Esophagus squamous epithelium (tissue), 5 donors: ENCODE measurements around the gene EPS15. TPM values are rescaled to one million over a fixed set of nuclear protein-coding genes. Genes with fewer than 3 reads are reported as not detected.
"Not testable (repeated sequence)": the region's sequence is repeated elsewhere in the genome, so short reads cannot be mapped to it uniquely, and the experiment has no call there.

ENCODE experiments used
- DNase-seq: peaks from one replicate; lab custom pipeline; 2025; lab: John Stamatoyannopoulos, UW
- H3K27ac ChIP-seq, 4 donors: fragments of 200-600 bp; sonication (generic); one replicate each; pipeline ENCODE4 v1.5.1; 2016 to 2019; ENCODE audit warnings: mild to moderate bottlenecking in 1 of 4
- H3K27me3 ChIP-seq, 4 donors: fragments of 200-600 bp; sonication (generic); 1 replicate in 3 of 4; 2 replicates in 1 of 4; pipeline versions ENCODE4 v1.5.1 to v1.6.0; 2017 to 2021; ENCODE audit warnings: antibody characterized with exemption in 1 of 4
- H3K36me3 ChIP-seq, 3 donors: fragments of 200-600 bp; sonication (generic); one replicate each; pipeline ENCODE4 v1.5.1; 2016 to 2019
- H3K4me1 ChIP-seq, 3 donors: fragments of 200-600 bp; sonication (generic); one replicate each; pipeline ENCODE4 v1.5.1; 2017 to 2019
- H3K4me3 ChIP-seq, 4 donors: fragments of 200-600 bp; sonication (generic); 1 replicate in 3 of 4; 2 replicates in 1 of 4; pipeline ENCODE4 v1.5.1; 2016 to 2019; ENCODE audit warnings: mild to moderate bottlenecking in 2 of 4, moderate library complexity in 1 of 4
- H3K9me3 ChIP-seq, 3 donors: fragments of 200-600 bp; sonication (generic); one replicate each; pipeline ENCODE4 v1.5.1; 2016 to 2019
- POLR2A ChIP-seq, 4 donors: fragments of 450-650 bp; IDR thresholded peaks; one replicate each; pipeline ENCODE4 v1.6.1; 2017; ENCODE audit warnings: antibody characterized with exemption in 4 of 4, mild to moderate bottlenecking in 4 of 4, moderate library complexity in 3 of 4
- WGBS, 2 donors: methylation state at CpG; one replicate each; pipeline ENCODE4 v1.1.5; 2018; 5-methylcytosine and 5-hydroxymethylcytosine counted together
- intact Hi-C: fragments of 100-400 bp; cut with DNase I; formaldehyde crosslinking; loops from one replicate; pipeline ENCODE4 v1.15.0; 2022
- total RNA-seq, 4 donors: library from RNA; depleted of rRNA; stranded (reverse); fragments of >200 nt; gene quantifications; one replicate each; pipeline ENCODE4 v1.1.0, GENCODE V29; 2016
- TF ChIP-seq, protein P1 (sequence below), 6 experiments: fragments of 450-650 bp in 4 of 6; fragments of 200-600 bp in 2 of 6; sonication (generic) in 2 of 6; IDR thresholded peaks; one replicate each; pipeline ENCODE4 v1.5.1; 2016 to 2019; ENCODE audit warnings: antibody characterized with exemption in 6 of 6, mild to moderate bottlenecking in 4 of 6, moderate library complexity in 4 of 6
- donor health status: DM: yes; HTN: yes; CAD: no.

Gene EPS15
- total RNA-seq, 4 donors from 2014 or later, result 24.8 to 86.8 (median 46.8) TPM

DNA sequence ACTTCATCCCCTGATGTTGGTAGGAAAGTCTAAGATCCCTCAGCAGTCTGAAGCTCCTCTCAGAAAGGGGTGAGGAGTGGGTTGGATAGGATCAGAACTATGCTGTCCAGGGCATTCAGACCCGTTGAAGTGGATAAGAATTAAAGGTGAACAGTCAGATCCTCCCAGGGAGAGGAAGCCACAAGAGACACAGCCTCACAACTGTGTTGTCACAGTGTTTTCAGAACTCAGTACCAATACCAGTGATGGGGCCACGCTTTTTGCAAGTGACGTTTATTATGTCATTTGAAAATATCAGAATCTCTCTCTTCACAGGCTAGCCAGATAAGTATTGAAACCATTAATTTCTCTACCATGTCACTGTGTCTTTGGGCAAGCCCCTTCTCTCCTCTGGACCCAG is 15.4 kb upstream of the EPS15 start:
- no peaks in the 10 kb centered on the region for H3K9me3 ChIP-seq
- H3K27me3 ChIP-seq, result no peaks in the 10 kb centered on the region
- no peak for TF ChIP-seq POLR2A (IDR thresholded peaks at IDR 0.05)
- DNase-seq, result no peak
- WGBS, 2 donors, result 54 to 57% methylated on average over 3 of the region's 3 CpGs
- intact Hi-C loops, result no loop called here
- H3K4me1 ChIP-seq, result peaks cover 0 to 7% (median 0%) of the 10 kb centered on the region in 3 donors
- H3K36me3 ChIP-seq, result no peaks in the 10 kb centered on the region
- no peak overlapping the region for H3K27ac ChIP-seq
- no peak overlapping the region for H3K4me3 ChIP-seq

DNA sequence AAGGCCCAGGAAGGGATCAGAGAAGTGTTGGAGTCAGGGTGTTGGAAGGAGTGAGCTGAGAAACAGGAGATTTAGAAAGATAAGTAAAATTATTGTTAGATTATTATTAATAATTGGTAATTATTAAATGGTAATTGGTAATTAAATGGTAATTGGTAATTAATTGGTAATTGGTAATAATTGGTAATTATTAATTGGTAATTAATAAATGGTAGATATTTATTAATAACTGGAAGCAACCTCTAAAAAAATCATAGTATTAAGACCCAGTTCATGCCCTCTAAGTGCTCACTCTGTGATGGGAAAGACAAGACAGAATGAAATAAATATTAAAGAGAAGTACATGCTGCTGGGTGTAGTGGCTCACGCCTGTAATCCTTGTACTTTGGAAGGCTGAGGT is 13.8 kb upstream of the EPS15 start:
- no peaks in the 10 kb centered on the region for H3K9me3 ChIP-seq
- peaks cover 0 to 7% (median 0%) of the 10 kb centered on the region in 3 donors for H3K4me1 ChIP-seq
- no peak for TF ChIP-seq POLR2A (IDR thresholded peaks at IDR 0.05)
- TF ChIP-seq, protein P1, sequence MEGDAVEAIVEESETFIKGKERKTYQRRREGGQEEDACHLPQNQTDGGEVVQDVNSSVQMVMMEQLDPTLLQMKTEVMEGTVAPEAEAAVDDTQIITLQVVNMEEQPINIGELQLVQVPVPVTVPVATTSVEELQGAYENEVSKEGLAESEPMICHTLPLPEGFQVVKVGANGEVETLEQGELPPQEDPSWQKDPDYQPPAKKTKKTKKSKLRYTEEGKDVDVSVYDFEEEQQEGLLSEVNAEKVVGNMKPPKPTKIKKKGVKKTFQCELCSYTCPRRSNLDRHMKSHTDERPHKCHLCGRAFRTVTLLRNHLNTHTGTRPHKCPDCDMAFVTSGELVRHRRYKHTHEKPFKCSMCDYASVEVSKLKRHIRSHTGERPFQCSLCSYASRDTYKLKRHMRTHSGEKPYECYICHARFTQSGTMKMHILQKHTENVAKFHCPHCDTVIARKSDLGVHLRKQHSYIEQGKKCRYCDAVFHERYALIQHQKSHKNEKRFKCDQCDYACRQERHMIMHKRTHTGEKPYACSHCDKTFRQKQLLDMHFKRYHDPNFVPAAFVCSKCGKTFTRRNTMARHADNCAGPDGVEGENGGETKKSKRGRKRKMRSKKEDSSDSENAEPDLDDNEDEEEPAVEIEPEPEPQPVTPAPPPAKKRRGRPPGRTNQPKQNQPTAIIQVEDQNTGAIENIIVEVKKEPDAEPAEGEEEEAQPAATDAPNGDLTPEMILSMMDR (IDR thresholded peaks at IDR 0.05), result no peak
- H3K27ac ChIP-seq, result no peak overlapping the region
- intact Hi-C loops, result no loop called here
- no peak for DNase-seq
- WGBS, 2 donors, result 91 to 100% methylated on average over 1 of the region's 1 CpG
- H3K36me3 ChIP-seq, result no peaks in the 10 kb centered on the region
- H3K27me3 ChIP-seq, result no peaks in the 10 kb centered on the region
- H3K4me3 ChIP-seq, result no peak overlapping the region

DNA sequence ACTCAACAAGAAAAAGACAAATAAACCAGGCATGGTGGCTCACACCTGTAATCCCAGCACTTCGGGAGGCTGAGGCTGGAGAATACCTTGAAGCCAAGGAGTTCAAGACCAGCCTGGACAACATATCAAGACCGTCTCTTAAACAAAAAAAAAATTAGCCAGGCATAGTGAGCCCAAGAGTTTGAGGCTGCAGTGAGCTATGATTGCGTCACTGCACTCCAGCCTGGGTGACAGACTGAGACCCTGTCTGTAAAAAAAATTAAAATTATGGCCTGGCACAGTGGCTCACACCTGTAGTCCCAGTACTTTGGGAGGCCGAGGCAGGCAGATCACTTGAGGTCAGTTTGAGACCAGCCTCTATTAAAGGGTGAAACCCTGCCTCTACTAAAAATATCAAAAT is 11.4 kb upstream of the EPS15 start:
- H3K36me3 ChIP-seq, H3K27ac ChIP-seq, H3K27me3 ChIP-seq, H3K9me3 ChIP-seq, H3K4me1 ChIP-seq, intact Hi-C loops, DNase-seq, H3K4me3 ChIP-seq: not testable (repeated sequence)
- WGBS, 2 donors, result 92 to 94% methylated on average over 4 of the region's 4 CpGs

DNA sequence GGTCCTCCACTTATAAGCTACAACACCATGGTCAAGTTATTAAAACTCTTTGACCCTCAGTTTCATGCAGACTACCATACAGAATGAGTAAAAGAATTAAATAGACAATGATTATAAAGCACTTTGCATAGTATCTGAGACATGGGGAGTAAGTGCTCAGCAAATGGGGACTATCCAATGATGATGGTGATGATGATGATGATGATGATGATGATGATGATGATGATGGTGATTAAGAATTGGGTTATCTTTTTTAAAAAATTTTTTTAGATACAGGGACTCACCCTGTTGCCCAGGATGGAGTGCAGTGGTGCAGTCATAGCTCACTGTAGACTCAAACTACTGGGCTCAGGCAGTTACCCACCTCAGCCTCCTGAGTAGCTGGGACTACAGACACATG is 8.1 kb upstream of the EPS15 start:
- DNase-seq, result no peak
- Histone ChIP-seq H3K4me3 (no peak overlapping the region), H3K9me3 (no peaks in the 10 kb centered on the region), H3K4me1 (no peaks in the 10 kb centered on the region), H3K27ac (no peak overlapping the region), H3K27me3 (no peaks in the 10 kb centered on the region), H3K36me3 (no peaks in the 10 kb centered on the region)
- TF ChIP-seq, protein P1 (IDR thresholded peaks at IDR 0.05), result no peak
- TF ChIP-seq POLR2A (IDR thresholded peaks at IDR 0.05), result no peak
- intact Hi-C loops, result no loop called here

DNA sequence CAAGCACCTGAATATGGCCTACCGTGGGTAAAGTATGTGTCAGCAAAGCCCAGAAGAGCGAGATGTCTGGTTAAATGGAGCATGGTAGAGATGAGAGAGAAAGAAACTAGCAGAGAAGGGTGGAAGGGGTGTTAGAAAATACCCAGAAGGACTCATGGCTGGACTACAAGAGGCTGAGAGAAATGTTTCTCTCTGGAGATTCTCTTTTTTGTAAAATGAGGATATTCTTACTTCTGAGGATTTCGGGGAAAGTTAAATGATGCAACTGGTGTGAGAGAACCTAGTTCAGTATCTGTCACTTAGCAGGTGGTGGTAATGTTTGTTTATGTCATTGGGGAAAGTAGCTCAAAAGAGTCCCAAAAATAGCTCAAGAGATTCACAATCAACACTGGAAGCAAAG is 7.2 kb upstream of the EPS15 start:
- no peak for TF ChIP-seq POLR2A (IDR thresholded peaks at IDR 0.05)
- TF ChIP-seq, protein P1 (IDR thresholded peaks at IDR 0.05), result no peak
- Histone ChIP-seq H3K36me3 (no peaks in the 10 kb centered on the region), H3K9me3 (no peaks in the 10 kb centered on the region), H3K27me3 (no peaks in the 10 kb centered on the region), H3K27ac (no peak overlapping the region), H3K4me1 (no peaks in the 10 kb centered on the region), H3K4me3 (no peak overlapping the region)
- DNase-seq, result no peak
- intact Hi-C loops, result no loop called here
- 83 to 89% methylated on average over 2 to 3 of the region's 3 CpGs for WGBS, 2 donors

DNA sequence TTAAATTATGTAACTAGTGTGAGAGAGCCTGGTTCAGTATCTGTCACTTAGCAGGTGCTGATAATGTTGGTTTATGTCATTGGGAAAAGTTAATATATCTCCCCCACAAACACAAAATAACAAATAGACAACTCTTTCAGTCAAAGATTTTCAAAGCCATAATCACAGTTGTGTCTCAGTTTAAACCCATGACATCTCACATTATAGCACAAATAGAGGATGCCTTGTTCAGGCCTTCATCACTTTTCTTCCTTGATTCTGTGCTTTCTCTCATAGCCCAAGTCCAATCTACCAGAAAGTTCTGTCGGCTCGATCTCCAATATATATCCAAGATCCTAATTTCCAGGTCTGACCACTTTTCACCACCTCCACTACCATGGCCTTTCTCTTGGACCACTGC is 6.2 kb upstream of the EPS15 start:
- intact Hi-C loops, result no loop called here
- H3K36me3 ChIP-seq, result no peaks in the 10 kb centered on the region
- H3K4me3 ChIP-seq, result no peak overlapping the region
- no peak for DNase-seq
- H3K4me1 ChIP-seq, result peaks cover 0 to 9% (median 0%) of the 10 kb centered on the region in 3 donors
- 93 to 95% methylated on average over 2 of the region's 2 CpGs for WGBS, 2 donors
- no peaks in the 10 kb centered on the region for H3K9me3 ChIP-seq
- H3K27me3 ChIP-seq, result no peaks in the 10 kb centered on the region
- no peak for TF ChIP-seq POLR2A (IDR thresholded peaks at IDR 0.05)
- TF ChIP-seq, protein P1 (IDR thresholded peaks at IDR 0.05), result no peak
- no peak overlapping the region for H3K27ac ChIP-seq
